Measurements from ENCODE around the gene OR4X2. TPM values are rescaled to one million over a fixed set of nuclear protein-coding genes. Genes with fewer than 3 reads are reported as not detected.

The OR4X2 gene
- total RNA-seq, 1 experiment from 2014 or later = not detected

Other genes with a start within 250 kb of the OR4X2 start
- gene OR4B1, start 28.3 kb upstream of the OR4X2 start, total RNA-seq (2014; rRNA removed; shearing (Covaris generic)) = not detected in 2 replicates
- gene OR4X1, start 18.8 kb downstream of the OR4X2 start, total RNA-seq (2014; rRNA removed; shearing (Covaris generic)) = not detected in 2 replicates
- gene OR4S1, start 61.1 kb downstream of the OR4X2 start, total RNA-seq (2014; rRNA removed; shearing (Covaris generic)) = not detected in 2 replicates
- not detected in 2 replicates for gene OR4C3, start 79.8 kb downstream of the OR4X2 start, total RNA-seq (2014; rRNA removed; shearing (Covaris generic))
- not detected in 2 replicates for gene OR4C5, start 121.4 kb downstream of the OR4X2 start, total RNA-seq (2014; rRNA removed; shearing (Covaris generic))
- gene OR4A47, start 243.7 kb downstream of the OR4X2 start, total RNA-seq (2014; rRNA removed; shearing (Covaris generic)) = not detected in 2 replicates

Measured in SJCRH30 (cell line).